Measurements from ENCODE around the gene TMEM270. TPM values are rescaled to one million over a fixed set of nuclear protein-coding genes. Genes with fewer than 3 reads are reported as not detected.

Gene TMEM270
- total and polyA plus RNA-seq, 10 of the 15 experiments (the other 5 are each of a cell fraction or from before 2014, with no cell fraction given) = not detected

GRCh38 chr7:73881352-73882046, 20.5 kb downstream of the TMEM270 start:
- H3K27me3 ChIP-seq (replicated peaks in 1 of 2; ENCODE audit: control insufficient read depth in 2 of 2, insufficient read depth in 2 of 2, low read length in 1 of 2) = no peaks in the 10 kb centered on the region; a peak in 2 of 4 replicates
- RAD21 ChIA-PET (ENCODE audit: unreplicated experiment) = no interaction called here
- CTCF ChIA-PET = interaction anchor here (1.0 to 1.1 kb wide), 2 partner anchors 70 to 98 kb away, joined by 3 read pairs; no protein-coding TSS in a partner anchor
- TF ChIP-seq ESRRA (IDR thresholded peaks at IDR 0.05; ENCODE audit: low read length) = no peak
- no peak for TF ChIP-seq SREBF1 (IDR thresholded peaks at IDR 0.05; ENCODE audit: low read length)
- TF ChIP-seq KDM1A (IDR thresholded peaks at IDR 0.05; ENCODE audit: borderline replicate concordance) = no peak
- no peak for TF ChIP-seq E4F1 (IDR thresholded peaks at IDR 0.05; ENCODE audit: borderline replicate concordance, partially characterized antibody)
- TF ChIP-seq NRF1 (conservative IDR thresholded peaks at IDR 0.05; ENCODE audit: low read depth, low read length) = no peak
- no peak for TF ChIP-seq CBX3 (IDR thresholded peaks at IDR 0.05; ENCODE audit: borderline replicate concordance, low read depth)
- TF ChIP-seq BCLAF1 (IDR thresholded peaks at IDR 0.05) = no peak
- no peak for TF ChIP-seq GATAD2B (conservative IDR thresholded peaks at IDR 0.05; ENCODE audit: low read depth)
- no peak for TF ChIP-seq BCL3 (IDR thresholded peaks at IDR 0.05; ENCODE audit: borderline replicate concordance, insufficient read depth, low read depth, low read length, poor library complexity, severe bottlenecking)
- TF ChIP-seq HDGF (IDR thresholded peaks at IDR 0.05) = no peak
- TF ChIP-seq TARDBP (IDR thresholded peaks at IDR 0.05; ENCODE audit: borderline replicate concordance) = no peak
- TF ChIP-seq CREB1 (IDR thresholded peaks at IDR 0.05; ENCODE audit: low read depth) = no peak
- TF ChIP-seq ATF7 (IDR thresholded peaks at IDR 0.05; ENCODE audit: low read depth) = no peak
- no peak for TF ChIP-seq IKZF1 (conservative IDR thresholded peaks at IDR 0.05)
- TF ChIP-seq BRCA1 (IDR thresholded peaks at IDR 0.05; ENCODE audit: low read depth, low read length) = no peak

More at GRCh38 chr7:73881352-73882046, 20.5 kb downstream of the TMEM270 start:
- no peak overlapping the region for H3K4me2 ChIP-seq (ENCODE audit: control insufficient read depth, insufficient read depth)
- no peaks in the 10 kb centered on the region for H4K20me1 ChIP-seq (ENCODE audit: control insufficient read depth, insufficient read depth)
- in situ Hi-C loops (cut with MboI) (no loop called here), intact Hi-C loops (cut with micrococcal nuclease; ENCODE audit: unreplicated experiment) (no loop called here)
- H3K9ac ChIP-seq (ENCODE audit: control insufficient read depth, insufficient read depth, low read length) = no peak overlapping the region
- DNase-seq (ENCODE audit: low read depth, low spot score) (no peak), ATAC-seq (no peak), FAIRE-seq (no peak)
- no peak overlapping the region for H3K4me3 ChIP-seq
- no peaks in the 10 kb centered on the region for H3K4me1 ChIP-seq (ENCODE audit: control insufficient read depth, insufficient read depth, low read length)
- H3K36me3 ChIP-seq (ENCODE audit: control insufficient read depth in 2 of 2, insufficient read depth in 2 of 2, low read length in 1 of 2) = no peaks in the 10 kb centered on the region
- BruUV-seq (replicated peaks) = no TSS peak
- no peak overlapping the region for H2AFZ ChIP-seq (ENCODE audit: control insufficient read depth, low read depth, low read length)
- H3K27ac ChIP-seq (ENCODE audit: control insufficient read depth, insufficient read depth) = no peak overlapping the region
- H3K9me3 ChIP-seq (replicated peaks; ENCODE audit: control insufficient read depth, insufficient read depth, low read length) = no peaks in the 10 kb centered on the region
- SMC1A ChIA-PET (ENCODE audit: uncharacterized antibody, unreplicated experiment) = no interaction called here
- WGBS (ENCODE audit: insufficient coverage, insufficient replicate concordance, low lambda C conversion rate, missing lambda C conversion rate) = 27% methylated on average over 5 of the region's 5 CpGs
- no peaks in the 10 kb centered on the region for H3K79me2 ChIP-seq (ENCODE audit: control insufficient read depth, insufficient read depth, low read length)
- POLR2A ChIA-PET = no interaction called here
